HG02885 (cell line): Measurements from ENCODE around the gene HDDC3.

ENCODE experiments used
- ATAC-seq: cut with Tn5 transposase; IDR thresholded peaks from one replicate; pipeline ENCODE4 v1.9.1; 2021; ENCODE audit warnings: mild to moderate bottlenecking; ENCODE audit not compliant: unreplicated experiment, poor library complexity

HDDC3 gene

GRCh38 chr15:90895571-90896117 lies 36.7 kb downstream of the HDDC3 start:
- ATAC-seq: no peak

GRCh38 chr15:90893175-90894090 lies 38.9 kb downstream of the HDDC3 start:
- ATAC-seq: no peak

GRCh38 chr15:90892498-90893174 lies 39.7 kb downstream of the HDDC3 start:
- ATAC-seq: no peak

GRCh38 chr15:90892023-90892422 lies 40.3 kb downstream of the HDDC3 start:
- no peak for ATAC-seq

GRCh38 chr15:90891346-90891949 lies 40.9 kb downstream of the HDDC3 start:
- no peak for ATAC-seq

- no peak for ATAC-seq
Measured at GRCh38 chr15:90890839-90891238, 41.5 kb downstream of the HDDC3 start.

- no peak for ATAC-seq
Measured at GRCh38 chr15:90889736-90890456, 42.5 kb downstream of the HDDC3 start.

- ATAC-seq: no peak
Measured at GRCh38 chr15:90889313-90889730, 43.0 kb downstream of the HDDC3 start.

- no peak for ATAC-seq
Measured at GRCh38 chr15:90887037-90887481, 45.3 kb downstream of the HDDC3 start.

GRCh38 chr15:90886291-90886614 lies 46.1 kb downstream of the HDDC3 start:
- no peak for ATAC-seq

- peak; percentile 45 for ATAC-seq
Measured at GRCh38 chr15:90885432-90886290, 46.7 kb downstream of the HDDC3 start.

GRCh38 chr15:90884719-90885431 lies 47.5 kb downstream of the HDDC3 start:
- peak; percentile 3 for ATAC-seq

- ATAC-seq: peak; percentile 31
Measured at GRCh38 chr15:90883976-90884718, 48.2 kb downstream of the HDDC3 start, which contains the start of gene FES. TSS of gene FES (plus strand) at chr15:90884504. CDS start at chr15:90885046, 542 bp downstream.

GRCh38 chr15:90883526-90883975 lies 48.8 kb downstream of the HDDC3 start:
- no peak for ATAC-seq

GRCh38 chr15:90882781-90883525 lies 49.4 kb downstream of the HDDC3 start:
- no peak for ATAC-seq

GRCh38 chr15:90881978-90882721 lies 50.2 kb downstream of the HDDC3 start:
- ATAC-seq: no peak
